GM10248 (cell line): ENCODE data around the gene NFE2L2.

Source experiments
- CTCF ChIA-PET: fragments of 300-600 bp; sonication (Branson Sonifier 250); formaldehyde crosslinking; extraction: SDS; loops from one replicate; lab custom pipeline; 2021; ENCODE audit warnings: antibody characterized with exemption; lab: Yijun Ruan, JAX
- POLR2A ChIA-PET: fragments of 350-650 bp; sonication (Branson Sonifier 250); formaldehyde crosslinking; extraction: SDS; loops from one replicate; lab custom pipeline; 2020; ENCODE audit warnings: antibody characterized with exemption; lab: Yijun Ruan, JAX
- DNase-seq: peaks from one replicate; pipeline ENCODE4 v3.0.0; 2012; ENCODE audit errors: extremely low spot score
- CTCF ChIP-seq: IDR thresholded peaks from 2 replicates; pipeline ENCODE4 v1.5.1; 2012; ENCODE audit warnings: mild to moderate bottlenecking, low read depth; ENCODE audit errors: extremely low read depth, missing control alignments, control extremely low read depth

NFE2L2 gene

GRCh38 chr2:177261116-177262060 is 3.1 kb downstream of the NFE2L2 start:
- DNase-seq, result no peak
- TF ChIP-seq CTCF, result no peak
- CTCF ChIA-PET, result interaction anchor here (2.4 to 6.0 kb wide), 2 partner anchors 34 to 97 kb away, joined by 6 to 37 read pairs; no protein-coding TSS in a partner anchor
- POLR2A ChIA-PET, result interaction anchor here (0.7 to 1.3 kb wide), 2 partner anchors 64 to 302 kb away, joined by 3 to 4 read pairs; no protein-coding TSS in a partner anchor

- POLR2A ChIA-PET, result interaction anchor here (1.3 kb wide), 1 partner anchor 63 kb away, joined by 3 read pairs; no protein-coding TSS in a partner anchor
- CTCF ChIA-PET, result interaction anchor here (0.6 to 2.4 kb wide), 3 partner anchors 33 to 464 kb away, joined by 3 to 6 read pairs (median 3); no protein-coding TSS in a partner anchor
- no peak for TF ChIP-seq CTCF
- DNase-seq, result no peak
Measured at GRCh38 chr2:177260379-177260778, 4.1 kb downstream of the NFE2L2 start.

DNA sequence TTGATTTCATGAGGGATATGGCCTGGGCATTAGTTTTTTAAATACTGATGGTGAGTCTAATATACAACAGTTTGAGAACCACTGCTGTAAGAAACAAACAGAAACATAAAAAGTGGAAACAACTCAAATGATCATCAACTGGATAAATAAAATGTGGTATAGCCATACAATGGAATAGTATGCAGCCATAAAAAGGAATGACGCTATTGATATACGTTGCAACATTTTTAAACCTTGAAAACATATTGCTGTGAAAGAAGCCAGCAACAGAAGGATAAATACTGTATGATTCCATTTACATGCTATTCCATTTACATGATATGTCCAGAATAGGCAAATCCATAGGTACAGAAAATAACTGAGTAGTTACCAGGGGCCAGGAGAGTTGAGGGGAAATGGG is 6.5 kb downstream of the NFE2L2 start:
- no peak for TF ChIP-seq CTCF
- CTCF ChIA-PET, result no interaction called here
- POLR2A ChIA-PET, result no interaction called here
- DNase-seq, result no peak

GRCh38 chr2:177257471-177257870 is 7.1 kb downstream of the NFE2L2 start:
- ChIA-PET POLR2A (no interaction called here), CTCF (interaction anchor here (1.2 kb wide), 1 partner anchor 159 kb away, joined by 3 read pairs; no protein-coding TSS in a partner anchor)
- DNase-seq, result no peak
- no peak for TF ChIP-seq CTCF

DNA sequence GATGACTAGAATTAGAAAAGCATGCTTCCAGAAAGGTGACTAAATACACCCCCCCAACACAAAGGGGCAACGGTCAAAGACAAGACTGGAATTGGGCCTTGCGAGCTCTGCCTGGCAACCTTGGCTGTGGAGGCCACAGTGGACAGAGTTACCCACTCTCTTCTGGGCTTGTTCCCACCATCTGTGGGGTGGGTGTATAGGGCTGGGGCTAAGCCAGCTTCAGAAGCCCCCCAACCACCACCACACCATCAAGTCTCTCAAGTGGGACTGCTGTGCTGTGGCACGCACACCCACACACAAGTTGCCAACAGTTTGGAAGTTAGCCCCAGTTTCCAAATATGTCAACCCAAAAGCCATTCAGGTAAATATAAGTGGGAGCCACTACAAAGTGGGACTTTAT is 7.8 kb downstream of the NFE2L2 start:
- no peak for DNase-seq
- CTCF ChIA-PET, result interaction anchor here (1.2 kb wide), 1 partner anchor 160 kb away, joined by 3 read pairs; no protein-coding TSS in a partner anchor
- POLR2A ChIA-PET, result no interaction called here
- TF ChIP-seq CTCF, result no peak

GRCh38 chr2:177256026-177256425 is 8.5 kb downstream of the NFE2L2 start:
- CTCF ChIA-PET, result interaction anchor here (1.2 to 2.3 kb wide), 2 partner anchors 7 to 18 kb away, joined by 3 to 14 read pairs; no protein-coding TSS in a partner anchor

More at GRCh38 chr2:177256026-177256425, 8.5 kb downstream of the NFE2L2 start:
- DNase-seq, result no peak
- POLR2A ChIA-PET, result interaction anchor here (1.4 kb wide), 1 partner anchor 9 kb away, joined by 5 read pairs; the partner anchor contains the start of gene NFE2L2
- TF ChIP-seq CTCF, result no peak
